Measurements from ENCODE around the gene ACTN2. TPM values are rescaled to one million over a fixed set of nuclear protein-coding genes. Genes with fewer than 3 reads are reported as not detected.
"Not testable (repeated sequence)": the region's sequence is repeated elsewhere in the genome, so short reads cannot be mapped to it uniquely, and the experiment has no call there.

The ACTN2 gene
- under 1 TPM; 0.44 to 0.46 TPM for total RNA-seq

DNA sequence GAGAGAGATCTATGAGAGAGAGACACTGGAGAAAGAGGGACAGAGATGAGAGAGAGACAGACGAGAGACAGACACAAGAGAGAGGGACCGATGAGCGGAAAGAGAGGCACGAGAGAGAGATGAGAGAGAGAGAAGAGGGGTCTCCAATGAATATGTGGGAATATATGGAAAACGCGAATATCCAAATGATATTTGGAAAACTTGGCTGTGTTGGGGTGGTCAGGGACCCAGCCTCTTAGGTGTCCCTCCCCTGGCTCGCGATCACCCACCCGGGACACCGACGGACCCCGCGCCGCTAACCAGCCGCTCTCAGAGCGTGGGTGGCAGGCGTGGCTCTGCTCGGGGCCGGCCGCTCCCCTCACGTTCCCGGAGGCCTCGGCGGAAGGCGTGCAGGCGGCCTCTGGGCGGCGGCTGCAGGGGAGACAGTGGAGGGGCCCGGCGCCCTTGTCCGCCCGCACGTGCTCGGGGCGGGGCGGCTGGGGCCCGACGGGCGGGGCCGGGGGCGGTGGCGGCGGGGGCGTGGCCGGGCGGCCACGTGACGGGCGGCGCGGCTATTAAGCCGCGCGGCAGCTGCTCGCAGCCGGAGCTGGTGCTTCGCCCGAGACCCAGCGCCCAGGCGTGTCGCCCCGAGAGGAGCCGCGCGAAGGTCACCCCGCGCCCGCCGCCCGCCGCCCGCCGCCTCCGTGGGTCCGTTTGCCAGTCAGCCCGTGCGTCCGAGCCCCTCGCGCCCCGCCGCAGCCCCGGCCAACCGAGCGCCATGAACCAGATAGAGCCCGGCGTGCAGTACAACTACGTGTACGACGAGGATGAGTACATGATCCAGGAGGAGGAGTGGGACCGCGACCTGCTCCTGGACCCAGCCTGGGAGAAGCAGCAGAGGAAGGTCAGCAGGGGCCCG, at the start of gene ACTN2:
Gene ACTN2, plus strand, starts transcription at position 583 of the 898 bp plus-strand sequence. Its CDS starts 175 bp downstream, at position 758.
- intact Hi-C loops (cut with DNase I, micrococcal nuclease), result loop anchor here in 1 of 2 experiments (1.0 kb wide), 2 partner anchors 82 to 109 kb away; partner anchors contain the start of genes HEATR1 and MTR
- no peaks in the 10 kb centered on the region for H3K9me3 Mint-ChIP-seq (ENCODE audit: low read depth)
- DNase-seq (peak; percentile 68), ATAC-seq (peak; percentile 82)
- ChIA-PET CTCF (no interaction called here), POLR2A (no interaction called here)
- peaks cover 34% of the 10 kb centered on the region for H3K27me3 Mint-ChIP-seq
- peak within 1 kb of the TSS; percentile 43 for H3K27ac Mint-ChIP-seq
- peak within 1 kb of the TSS; percentile 51 for H3K4me3 Mint-ChIP-seq
- H3K36me3 Mint-ChIP-seq (ENCODE audit: low read depth), result peaks cover 2% of the 10 kb centered on the region
- peaks cover 20% of the 10 kb centered on the region for H3K4me1 Mint-ChIP-seq

GRCh38 chr1:236638945-236639344, 47.4 kb upstream of the ACTN2 start:
- no peak for ATAC-seq
- intact Hi-C loops (cut with DNase I, micrococcal nuclease), result no loop called here
- POLR2A ChIA-PET, result no interaction called here
- H3K4me1 Mint-ChIP-seq, result no peaks in the 10 kb centered on the region
- H3K27ac Mint-ChIP-seq, result no peak overlapping the region
- CTCF ChIA-PET, result no interaction called here
- H3K27me3 Mint-ChIP-seq, result peaks cover 18% of the 10 kb centered on the region
- H3K4me3 Mint-ChIP-seq, result no peak overlapping the region
- no peaks in the 10 kb centered on the region for H3K36me3 Mint-ChIP-seq (ENCODE audit: low read depth)
- H3K9me3 Mint-ChIP-seq (ENCODE audit: low read depth), result no peaks in the 10 kb centered on the region
- no peak for DNase-seq

GRCh38 chr1:236639686-236640085, 46.6 kb upstream of the ACTN2 start:
- no peak overlapping the region for H3K4me3 Mint-ChIP-seq
- CTCF ChIA-PET, result interaction anchor here (0.7 kb wide), 1 partner anchor 9 kb away, joined by 3 read pairs; no protein-coding TSS in a partner anchor
- ATAC-seq, result no peak

DNA sequence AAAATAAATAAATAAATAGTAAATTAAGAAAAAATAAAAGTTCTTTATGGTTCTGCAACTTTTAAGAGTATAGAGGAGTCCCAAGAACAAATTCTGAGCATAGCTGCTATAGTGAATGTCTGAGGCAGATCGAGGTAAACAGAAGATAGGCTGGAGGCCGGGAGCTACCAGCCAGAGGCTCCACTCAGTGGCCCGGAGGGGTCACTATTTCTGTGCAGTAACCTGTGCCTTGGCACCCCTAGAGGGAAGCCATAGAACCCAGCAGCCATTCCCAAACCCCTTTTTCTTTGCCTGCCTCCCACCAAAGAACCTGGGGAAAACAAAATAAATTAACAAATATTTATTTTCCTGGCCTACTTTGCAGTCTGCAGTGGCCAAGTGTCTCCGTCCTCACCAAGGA, 43.5 kb upstream of the ACTN2 start:
- H3K36me3 Mint-ChIP-seq (ENCODE audit: low read depth), result no peaks in the 10 kb centered on the region
- intact Hi-C loops (cut with DNase I, micrococcal nuclease), result no loop called here
- ChIA-PET POLR2A (no interaction called here), CTCF (interaction anchor here (0.6 kb wide), 1 partner anchor 266 kb away, joined by 4 read pairs; no protein-coding TSS in a partner anchor)
- DNase-seq (no peak), ATAC-seq (no peak)
- no peak overlapping the region for H3K4me3 Mint-ChIP-seq
- no peaks in the 10 kb centered on the region for H3K9me3 Mint-ChIP-seq (ENCODE audit: low read depth)
- no peaks in the 10 kb centered on the region for H3K4me1 Mint-ChIP-seq
- H3K27me3 Mint-ChIP-seq, result peaks cover 8% of the 10 kb centered on the region
- no peak overlapping the region for H3K27ac Mint-ChIP-seq

More at GRCh38 chr1:236639686-236640085, 46.6 kb upstream of the ACTN2 start:
- no peak for DNase-seq
- H3K9me3 Mint-ChIP-seq (ENCODE audit: low read depth), result no peaks in the 10 kb centered on the region
- H3K27ac Mint-ChIP-seq, result no peak overlapping the region
- H3K27me3 Mint-ChIP-seq, result peaks cover 13% of the 10 kb centered on the region
- no peaks in the 10 kb centered on the region for H3K36me3 Mint-ChIP-seq (ENCODE audit: low read depth)
- POLR2A ChIA-PET, result no interaction called here
- no peaks in the 10 kb centered on the region for H3K4me1 Mint-ChIP-seq
- intact Hi-C loops (cut with DNase I, micrococcal nuclease), result no loop called here

DNA sequence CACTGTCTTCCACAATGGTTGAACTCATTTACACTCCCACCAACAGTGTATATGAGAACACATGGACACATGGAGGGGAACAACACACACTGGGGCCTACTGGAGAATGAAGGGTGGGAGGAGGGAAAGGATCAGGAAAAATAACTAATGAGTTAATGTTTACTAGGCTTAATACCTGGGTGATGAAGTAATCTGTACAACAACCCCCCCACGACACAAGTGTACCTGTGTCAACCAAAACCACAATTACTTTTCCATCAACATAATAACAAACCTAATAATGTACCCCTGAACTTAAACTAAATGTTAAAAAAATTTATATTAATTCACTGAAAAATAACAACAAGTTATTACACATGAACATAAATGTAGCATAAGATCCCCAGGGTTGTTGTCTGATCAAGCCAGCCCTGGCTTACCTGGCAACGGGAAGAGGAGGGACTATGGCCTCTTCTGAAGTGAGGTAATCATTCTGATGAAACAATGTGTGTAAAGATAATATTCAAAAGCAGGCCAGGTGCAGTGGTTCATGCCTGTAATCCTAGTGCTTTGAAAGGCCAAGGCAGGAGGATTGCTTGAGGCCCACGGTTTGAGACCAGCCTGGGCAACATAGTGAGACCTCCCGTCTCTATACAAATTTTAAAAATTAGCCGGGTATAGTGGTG, 41.2 kb upstream of the ACTN2 start:
- Mint-ChIP-seq H3K27me3 (peaks cover 3% of the 10 kb centered on the region), H3K4me3 (no peak overlapping the region), H3K4me1 (no peaks in the 10 kb centered on the region), H3K27ac (no peak overlapping the region), H3K9me3 (ENCODE audit: low read depth) (no peaks in the 10 kb centered on the region), H3K36me3 (ENCODE audit: low read depth) (no peaks in the 10 kb centered on the region)
- ChIA-PET CTCF (no interaction called here), POLR2A (no interaction called here)
- no peak for DNase-seq
- intact Hi-C loops (cut with DNase I, micrococcal nuclease), result no loop called here
- no peak for ATAC-seq

GRCh38 chr1:236654511-236654910, 31.8 kb upstream of the ACTN2 start:
- CTCF ChIA-PET, result no interaction called here
- Mint-ChIP-seq H3K27me3 (peaks cover 12% of the 10 kb centered on the region), H3K36me3 (ENCODE audit: low read depth) (no peaks in the 10 kb centered on the region), H3K4me3 (no peak overlapping the region), H3K9me3 (ENCODE audit: low read depth) (no peaks in the 10 kb centered on the region), H3K4me1 (no peaks in the 10 kb centered on the region), H3K27ac (no peak overlapping the region)
- ATAC-seq (no peak), DNase-seq (no peak)
- intact Hi-C loops (cut with DNase I, micrococcal nuclease), result no loop called here
- POLR2A ChIA-PET, result interaction anchor here (0.6 kb wide), 1 partner anchor 50 kb away, joined by 3 read pairs; the partner anchor contains the start of gene HEATR1

GRCh38 chr1:236654957-236655356, 31.3 kb upstream of the ACTN2 start:
- peaks cover 12% of the 10 kb centered on the region for H3K27me3 Mint-ChIP-seq
- H3K4me3 Mint-ChIP-seq, result no peak overlapping the region
- no peak overlapping the region for H3K27ac Mint-ChIP-seq
- CTCF ChIA-PET, result no interaction called here
- no peaks in the 10 kb centered on the region for H3K9me3 Mint-ChIP-seq (ENCODE audit: low read depth)
- POLR2A ChIA-PET, result interaction anchor here (0.6 kb wide), 1 partner anchor 50 kb away, joined by 3 read pairs; the partner anchor contains the start of gene HEATR1
- ATAC-seq (no peak), DNase-seq (no peak)
- H3K36me3 Mint-ChIP-seq (ENCODE audit: low read depth), result no peaks in the 10 kb centered on the region
- H3K4me1 Mint-ChIP-seq, result no peaks in the 10 kb centered on the region
- intact Hi-C loops (cut with DNase I, micrococcal nuclease), result no loop called here

- Mint-ChIP-seq H3K27me3 (peaks cover 7% of the 10 kb centered on the region), H3K36me3 (ENCODE audit: low read depth) (no peaks in the 10 kb centered on the region), H3K9me3 (ENCODE audit: low read depth) (no peaks in the 10 kb centered on the region), H3K27ac (no peak overlapping the region), H3K4me3 (no peak overlapping the region), H3K4me1 (no peaks in the 10 kb centered on the region)
- DNase-seq (no peak), ATAC-seq (no peak)
- POLR2A ChIA-PET, result interaction anchor here (0.6 kb wide), 1 partner anchor 22 kb away, joined by 3 read pairs; no protein-coding TSS in a partner anchor
- intact Hi-C loops (cut with DNase I, micrococcal nuclease), result no loop called here
- CTCF ChIA-PET, result no interaction called here
These were observed 28.9 kb upstream of the ACTN2 start for GRCh38 chr1:236657398-236657797.

GRCh38 chr1:236659792-236660587, 26.3 kb upstream of the ACTN2 start:
- ChIA-PET CTCF (no interaction called here), POLR2A (no interaction called here)
- Mint-ChIP-seq H3K27ac (no peak overlapping the region), H3K36me3 (ENCODE audit: low read depth) (no peaks in the 10 kb centered on the region), H3K4me1 (peaks cover 3% of the 10 kb centered on the region), H3K27me3 (peaks cover 2% of the 10 kb centered on the region), H3K4me3 (no peak overlapping the region), H3K9me3 (ENCODE audit: low read depth) (no peaks in the 10 kb centered on the region)
- ATAC-seq (no peak), DNase-seq (no peak)
- intact Hi-C loops (cut with DNase I, micrococcal nuclease), result no loop called here

- POLR2A ChIA-PET, result no interaction called here
- ATAC-seq (no peak), DNase-seq (no peak)
- Mint-ChIP-seq H3K36me3 (ENCODE audit: low read depth) (no peaks in the 10 kb centered on the region), H3K27ac (no peak overlapping the region), H3K9me3 (ENCODE audit: low read depth) (peaks cover 2% of the 10 kb centered on the region), H3K4me3 (no peak overlapping the region), H3K27me3 (peaks cover 2% of the 10 kb centered on the region), H3K4me1 (peaks cover 3% of the 10 kb centered on the region)
- CTCF ChIA-PET, result no interaction called here
- intact Hi-C loops (cut with DNase I, micrococcal nuclease), result no loop called here
These were observed 22.4 kb upstream of the ACTN2 start for GRCh38 chr1:236663934-236664333.

DNA sequence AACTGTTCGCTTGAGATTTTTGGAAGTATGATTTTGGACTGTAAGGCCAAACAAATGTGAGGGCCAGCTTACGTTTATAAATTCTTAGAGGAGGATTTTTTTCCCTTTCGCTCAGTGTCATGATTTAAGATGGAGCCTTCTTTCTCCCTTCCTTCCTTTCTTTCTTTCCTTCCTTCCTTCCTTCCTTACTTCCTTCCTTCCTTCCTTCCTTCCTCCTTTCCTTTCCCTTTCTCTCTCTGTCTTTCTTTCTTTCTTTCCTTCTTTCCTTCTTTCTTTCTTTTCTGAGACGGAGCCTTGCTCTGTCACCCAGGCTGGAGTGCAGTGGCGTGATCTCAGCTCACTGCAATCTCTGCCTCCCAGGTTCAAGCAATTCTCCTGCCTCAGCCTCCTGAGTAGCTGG, 17.4 kb upstream of the ACTN2 start:
- ATAC-seq; POLR2A ChIA-PET; H3K27ac Mint-ChIP-seq; H3K9me3 Mint-ChIP-seq (ENCODE audit: low read depth); H3K4me3 Mint-ChIP-seq; intact Hi-C loops (cut with DNase I, micrococcal nuclease); H3K4me1 Mint-ChIP-seq; CTCF ChIA-PET; DNase-seq; H3K36me3 Mint-ChIP-seq (ENCODE audit: low read depth): not testable (repeated sequence)
- peaks cover 26% of the 10 kb centered on the region for H3K27me3 Mint-ChIP-seq

Measured in activated CD4-positive, alpha-beta T cell treated with anti-CD3 and anti-CD28 coated beads for 36 hours (primary cell).